H9 (cell line): ENCODE results near the gene HIPK3. TPM values are rescaled to one million over a fixed set of nuclear protein-coding genes. Genes with fewer than 3 reads are reported as not detected.
A peak's percentile ranks its signal among the peaks of the same experiment; 100 is the strongest.

Experiments used
- DNase-seq: peaks from one replicate; pipeline ENCODE4 v3.0.0-alpha.2; 2017
- H2AFZ ChIP-seq: one replicate; pipeline ENCODE4 v1.6.1; 2013; ENCODE audit warnings: mild to moderate bottlenecking, low read length, control low read depth, moderate library complexity
- H2AK5ac ChIP-seq: 2 replicates; pipeline ENCODE4 v1.6.1; 2013; ENCODE audit warnings: low read length, control low read depth, mixed read lengths; ENCODE audit not compliant: insufficient read length
- H2BK120ac ChIP-seq: one replicate; pipeline ENCODE4 v1.6.1; 2013; ENCODE audit warnings: low read depth, mild to moderate bottlenecking, low read length, control low read depth, inconsistent platforms; ENCODE audit not compliant: poor library complexity, severe bottlenecking
- H2BK12ac ChIP-seq: 2 replicates; pipeline ENCODE4 v1.6.1; 2013; ENCODE audit warnings: low read length, control low read depth, mixed read lengths, low read depth; ENCODE audit not compliant: insufficient read length
- H2BK15ac ChIP-seq: 2 replicates; pipeline ENCODE4 v1.6.1; 2013; ENCODE audit warnings: low read depth, low read length, control low read depth
- H2BK20ac ChIP-seq: one replicate; pipeline ENCODE4 v1.6.1; 2013; ENCODE audit warnings: low read depth, mild to moderate bottlenecking, low read length, control low read depth, inconsistent platforms; ENCODE audit not compliant: poor library complexity, severe bottlenecking
- H2BK5ac ChIP-seq: 2 replicates; pipeline ENCODE4 v1.6.1; 2013; ENCODE audit warnings: low read length, control low read depth, mixed read lengths; ENCODE audit not compliant: insufficient read length
- H3K14ac ChIP-seq: 2 replicates; pipeline ENCODE4 v1.6.1; 2013; ENCODE audit warnings: low read length, control low read depth; ENCODE audit not compliant: insufficient read depth
- H3K18ac ChIP-seq: 2 replicates; pipeline ENCODE4 v1.6.1; 2013; ENCODE audit warnings: low read depth, mild to moderate bottlenecking, mixed read lengths, low read length, control low read depth; ENCODE audit not compliant: insufficient read length
- H3K23ac ChIP-seq: 2 replicates; pipeline ENCODE4 v1.6.1; 2013; ENCODE audit warnings: low read length, control low read depth, mixed read lengths, low read depth; ENCODE audit not compliant: insufficient read length
- H3K23me2 ChIP-seq: 2 replicates; pipeline ENCODE4 v1.6.1; 2013; ENCODE audit warnings: low read depth, mild to moderate bottlenecking, mixed read lengths, low read length, control low read depth; ENCODE audit not compliant: insufficient read length, poor library complexity, severe bottlenecking
- H3K27ac ChIP-seq: 2 replicates; pipeline ENCODE4 v1.5.1; 2013; ENCODE audit warnings: low read length, control low read depth, mixed read lengths, low read depth; ENCODE audit not compliant: insufficient read length
- H3K27me3 ChIP-seq: 2 replicates; pipeline ENCODE4 v1.6.1; 2013; ENCODE audit warnings: low read length, control low read depth, inconsistent platforms; ENCODE audit not compliant: insufficient read depth
- H3K4ac ChIP-seq: 2 replicates; pipeline ENCODE4 v1.6.1; 2013; ENCODE audit warnings: low read depth, mild to moderate bottlenecking, control low read depth, inconsistent platforms, low read length, moderate library complexity
- H3K4me1 ChIP-seq: 2 replicates; pipeline ENCODE4 v1.6.1; 2013; ENCODE audit warnings: low read length, control low read depth, inconsistent platforms; ENCODE audit not compliant: insufficient read depth
- H3K4me2 ChIP-seq: 2 replicates; pipeline ENCODE4 v1.6.1; 2013; ENCODE audit warnings: low read length, control low read depth, mixed read lengths; ENCODE audit not compliant: insufficient read length, insufficient read depth
- H3K56ac ChIP-seq: 2 replicates; pipeline ENCODE4 v1.6.1; 2013; ENCODE audit warnings: low read depth, mild to moderate bottlenecking, mixed read lengths, low read length, control low read depth; ENCODE audit not compliant: insufficient read length
- H3K79me1 ChIP-seq: 2 replicates; pipeline ENCODE4 v1.6.1; 2013; ENCODE audit warnings: low read depth, mild to moderate bottlenecking, moderate library complexity, low read length, control low read depth, inconsistent platforms; ENCODE audit not compliant: insufficient read depth, poor library complexity, severe bottlenecking
- H3K79me2 ChIP-seq: 2 replicates; pipeline ENCODE4 v1.6.1; 2013; ENCODE audit warnings: low read length, control low read depth, inconsistent platforms; ENCODE audit not compliant: insufficient read depth
- H3K9ac ChIP-seq: 2 replicates; pipeline ENCODE4 v1.6.1; 2013; ENCODE audit warnings: low read length, control low read depth, mixed read lengths; ENCODE audit not compliant: insufficient read length; ENCODE audit errors: extremely low read depth
- H3K9me3 ChIP-seq: one replicate; pipeline ENCODE4 v1.6.1; 2013; ENCODE audit warnings: low read depth, low read length, inconsistent platforms; ENCODE audit not compliant: control insufficient read depth
- H3T11ph ChIP-seq: one replicate; pipeline ENCODE4 v1.6.1; 2013; ENCODE audit warnings: mild to moderate bottlenecking, low read length, control low read depth, inconsistent platforms
- H4K20me1 ChIP-seq: one replicate; pipeline ENCODE4 v1.6.1; 2013; ENCODE audit not compliant: control insufficient read depth, insufficient read length, insufficient read depth
- H4K5ac ChIP-seq: 2 replicates; pipeline ENCODE4 v1.6.1; 2013; ENCODE audit warnings: low read depth, mild to moderate bottlenecking, mixed read lengths, low read length, control low read depth; ENCODE audit not compliant: insufficient read length
- H4K8ac ChIP-seq: replicated peaks from 2 replicates; pipeline ENCODE4 v1.6.1; 2013; ENCODE audit warnings: low read length, control low read depth, mixed read lengths, low read depth; ENCODE audit not compliant: insufficient read length
- H4K91ac ChIP-seq: 2 replicates; pipeline ENCODE4 v1.6.1; 2013; ENCODE audit warnings: low read depth, mild to moderate bottlenecking, moderate library complexity, mixed read lengths, low read length, control low read depth; ENCODE audit not compliant: insufficient read length
- H3K27ac Mint-ChIP-seq, 3 experiments: 2 replicates in 2 of 3; 3 replicates in 1 of 3; pipeline ENCODE4 v1.8.0; 2020 to 2021; ENCODE audit warnings: mixed read lengths in 3 of 3, mild to moderate bottlenecking in 1 of 3, moderate library complexity in 1 of 3
- H3K27me3 Mint-ChIP-seq: 2 replicates; pipeline ENCODE4 v1.8.0; 2021; ENCODE audit warnings: low read depth, mild to moderate bottlenecking, moderate library complexity, mixed read lengths
- H3K36me3 Mint-ChIP-seq, 3 experiments: 2 replicates in 2 of 3; 3 replicates in 1 of 3; pipeline ENCODE4 v1.8.0; 2020 to 2021; ENCODE audit warnings: low read depth in 3 of 3, mixed read lengths in 3 of 3; ENCODE audit not compliant: insufficient read depth in 1 of 3
- H3K4me1 Mint-ChIP-seq, 2 experiments: 2 replicates each; pipeline ENCODE4 v1.8.0; 2020; ENCODE audit warnings: mixed read lengths in 2 of 2
- H3K4me3 Mint-ChIP-seq, 2 experiments: 2 replicates in 1 of 2; 3 replicates in 1 of 2; pipeline ENCODE4 v1.8.0; 2020 to 2021; ENCODE audit warnings: mild to moderate bottlenecking in 2 of 2, mixed read lengths in 2 of 2, moderate library complexity in 1 of 2
- H3K9me3 Mint-ChIP-seq, 2 experiments: 2 replicates in 1 of 2; 3 replicates in 1 of 2; pipeline ENCODE4 v1.8.0; 2020; ENCODE audit warnings: mild to moderate bottlenecking in 2 of 2, mixed read lengths in 2 of 2, moderate library complexity in 1 of 2
- WGBS: extraction: QIAGEN DNeasy Blood & Tissue Kit; methylation state at CpG from one replicate; pipeline ENCODE4 v1.1.7; 2013; ENCODE audit warnings: missing lambda C conversion rate, low lambda C conversion rate, mixed read lengths; ENCODE audit not compliant: insufficient read length; ENCODE audit errors: extremely low coverage; 5-methylcytosine and 5-hydroxymethylcytosine counted together
- long read RNA-seq: library from polyadenylated mRNA; unstranded; transcript quantifications from one replicate; pipeline ENCODE4 v2.0.0, GENCODE V29; 2020
- total RNA-seq: library from RNA; stranded (reverse); gene quantifications from 2 replicates; pipeline ENCODE4 v1.2.1, GENCODE V29; 2021
- TF ChIP-seq, protein P1 (sequence below): fragments of 200-600 bp; sonication (generic); conservative IDR thresholded peaks from 3 replicates; pipeline ENCODE4 v1.8.0; 2021; ENCODE audit warnings: antibody characterized with exemption, mild to moderate bottlenecking

HIPK3 gene
- 21.7 and 23.4 TPM in 2 replicates for total RNA-seq
- long read RNA-seq, full-length matches to known transcripts, result 2 of 18 reads
- long read RNA-seq, partial matches to known transcripts, result 11 of 18 reads
- long read RNA-seq, other reads (novel, unspliced or antisense), result 5 of 18 reads

DNA sequence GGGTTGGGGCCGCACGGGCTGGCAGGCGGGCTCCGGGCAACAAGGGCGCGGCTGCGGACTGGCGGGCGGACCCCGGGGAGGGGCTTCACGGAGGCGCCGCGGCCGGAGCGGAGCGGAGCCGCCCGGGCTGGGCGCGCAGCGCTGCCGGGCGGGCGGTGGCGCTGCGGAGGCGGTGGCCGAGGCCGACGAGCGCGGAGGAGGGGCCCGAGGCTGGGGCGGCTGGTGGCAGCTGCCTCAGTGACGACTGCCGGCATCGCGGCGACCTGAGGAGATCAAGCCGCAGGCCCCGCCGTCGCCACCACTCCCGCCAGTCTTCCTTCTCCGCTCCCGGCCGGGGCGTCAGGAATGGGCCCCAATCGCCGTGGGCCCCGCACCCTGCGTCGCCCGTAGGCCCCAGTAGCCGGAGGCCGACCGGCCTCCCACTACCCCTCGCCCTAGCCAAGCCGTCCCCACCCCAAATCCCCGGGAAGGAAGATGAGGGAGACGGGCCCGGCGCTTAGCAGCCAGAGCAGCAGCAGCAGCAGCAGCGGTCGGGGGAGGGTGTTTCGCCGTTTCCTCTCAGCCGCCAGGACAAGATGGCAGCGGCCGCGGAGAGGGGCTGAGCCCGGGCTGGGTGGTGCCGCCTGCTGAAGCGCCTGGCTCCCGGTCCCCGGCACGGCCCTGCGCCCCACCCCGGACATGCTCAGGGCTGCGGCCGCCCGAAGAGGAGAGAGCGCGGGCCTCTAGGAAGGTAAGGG, at the start of gene HIPK3:
TSS of gene HIPK3 (plus strand) at position 222 of the 737 bp plus-strand sequence.
- Mint-ChIP-seq H3K4me3 (peak within 1 kb of the TSS; percentile 86 to 93), H3K36me3 (peaks cover 0 to 4% (median 2%) of the 10 kb centered on the region in 3 experiments; a peak in 2 of 7 replicates), H3K4me1 (peaks cover 27 to 28% of the 10 kb centered on the region in 2 experiments), H3K27me3 (no peaks in the 10 kb centered on the region), H3K27ac (peak within 1 kb of the TSS; percentile 98 to 99 (median 99)), H3K9me3 (peaks cover 0 to 2% of the 10 kb centered on the region in 2 experiments; a peak in 2 of 5 replicates)
- no peaks in the 10 kb centered on the region for H3K9me3 ChIP-seq
- peak within 1 kb of the TSS; percentile 91 for H4K91ac ChIP-seq
- H3K18ac ChIP-seq, result peak within 1 kb of the TSS; percentile 92
- H3K27ac ChIP-seq, result peak within 1 kb of the TSS; percentile 87
- peak within 1 kb of the TSS; percentile 15 for H2BK12ac ChIP-seq
- peaks cover 8% of the 10 kb centered on the region for H3K23me2 ChIP-seq
- H2BK120ac ChIP-seq, result peak within 1 kb of the TSS; percentile 57
- H2BK5ac ChIP-seq, result no peak within 1 kb of the TSS
- peak within 1 kb of the TSS; percentile 59 for H3K4ac ChIP-seq
- H4K8ac ChIP-seq, result no peak within 1 kb of the TSS
- peaks cover 11% of the 10 kb centered on the region; the same call in 1 of the 2 replicates for H3K79me2 ChIP-seq
- no peaks in the 10 kb centered on the region for H4K20me1 ChIP-seq
- H3T11ph ChIP-seq, result no peak within 1 kb of the TSS
- H3K23ac ChIP-seq, result no peak within 1 kb of the TSS
- H3K14ac ChIP-seq, result peak within 1 kb of the TSS; percentile 97
- H2AK5ac ChIP-seq, result no peak within 1 kb of the TSS
- no peaks in the 10 kb centered on the region for H3K27me3 ChIP-seq
- TF ChIP-seq, protein P1, sequence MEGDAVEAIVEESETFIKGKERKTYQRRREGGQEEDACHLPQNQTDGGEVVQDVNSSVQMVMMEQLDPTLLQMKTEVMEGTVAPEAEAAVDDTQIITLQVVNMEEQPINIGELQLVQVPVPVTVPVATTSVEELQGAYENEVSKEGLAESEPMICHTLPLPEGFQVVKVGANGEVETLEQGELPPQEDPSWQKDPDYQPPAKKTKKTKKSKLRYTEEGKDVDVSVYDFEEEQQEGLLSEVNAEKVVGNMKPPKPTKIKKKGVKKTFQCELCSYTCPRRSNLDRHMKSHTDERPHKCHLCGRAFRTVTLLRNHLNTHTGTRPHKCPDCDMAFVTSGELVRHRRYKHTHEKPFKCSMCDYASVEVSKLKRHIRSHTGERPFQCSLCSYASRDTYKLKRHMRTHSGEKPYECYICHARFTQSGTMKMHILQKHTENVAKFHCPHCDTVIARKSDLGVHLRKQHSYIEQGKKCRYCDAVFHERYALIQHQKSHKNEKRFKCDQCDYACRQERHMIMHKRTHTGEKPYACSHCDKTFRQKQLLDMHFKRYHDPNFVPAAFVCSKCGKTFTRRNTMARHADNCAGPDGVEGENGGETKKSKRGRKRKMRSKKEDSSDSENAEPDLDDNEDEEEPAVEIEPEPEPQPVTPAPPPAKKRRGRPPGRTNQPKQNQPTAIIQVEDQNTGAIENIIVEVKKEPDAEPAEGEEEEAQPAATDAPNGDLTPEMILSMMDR, result no peak; the same call in 1 of the 3 replicates
- peak within 1 kb of the TSS; percentile 88 for H3K4me2 ChIP-seq
- H4K5ac ChIP-seq, result peak within 1 kb of the TSS; percentile 47
- H3K56ac ChIP-seq, result no peak within 1 kb of the TSS
- H2AFZ ChIP-seq, result peak within 1 kb of the TSS; percentile 75
- WGBS, result no CpG with 5 or more reads among the region's 85 CpGs
- no peak within 1 kb of the TSS for H2BK20ac ChIP-seq
- H3K4me1 ChIP-seq, result no peaks in the 10 kb centered on the region
- peak within 1 kb of the TSS; percentile 41; the same call in 1 of the 2 replicates for H2BK15ac ChIP-seq
- no peaks in the 10 kb centered on the region for H3K79me1 ChIP-seq
- H3K9ac ChIP-seq, result peak within 1 kb of the TSS; percentile 82
- peak; percentile 79 for DNase-seq
